Coronary artery (tissue), 2 donors: Measurements from ENCODE around the gene LPIN1.
A peak's percentile ranks its signal among the peaks of the same experiment; 100 is the strongest.

Experiments used
- DNase-seq: peaks from one replicate; pipeline ENCODE4 v3.0.0-alpha.2; 2017; ENCODE audit warnings: low spot score
- H3K27ac ChIP-seq, 2 donors: fragments of 200-600 bp; sonication (generic); one replicate each; pipeline ENCODE4 v1.5.1; 2016 to 2019
- H3K4me3 ChIP-seq: fragments of 200-600 bp; sonication (generic); 2 replicates; pipeline ENCODE4 v1.5.1; 2016; ENCODE audit warnings: mild to moderate bottlenecking, moderate library complexity
- TF ChIP-seq, protein P1 (sequence below): fragments of 200-600 bp; sonication (generic); IDR thresholded peaks from one replicate; pipeline ENCODE4 v1.5.1; 2019; ENCODE audit warnings: antibody characterized with exemption

The LPIN1 gene

DNA sequence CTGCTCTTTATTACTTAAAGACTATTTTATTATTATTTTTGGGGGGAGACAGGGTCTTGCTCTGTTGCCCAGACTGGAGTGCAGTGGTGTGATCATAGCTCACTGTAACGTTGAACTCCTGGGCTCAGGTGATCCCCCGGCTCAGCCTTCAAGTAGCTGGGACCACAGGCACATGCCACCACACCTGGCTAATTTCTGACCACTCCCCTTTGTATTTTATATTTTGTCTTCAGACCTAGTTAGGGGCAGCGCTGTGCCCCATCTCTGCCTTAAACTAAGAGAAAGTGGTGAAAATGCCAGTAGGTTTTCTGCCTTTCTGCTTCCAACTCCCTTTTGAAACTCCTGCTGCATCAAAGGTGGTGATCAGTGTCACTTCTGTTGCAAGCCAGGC is 82.5 kb downstream of the LPIN1 start:
- peak overlapping the region; percentile 5 to 62 for H3K27ac ChIP-seq
- H3K4me3 ChIP-seq, result no peak overlapping the region
- no peak for DNase-seq
- TF ChIP-seq, protein P1, sequence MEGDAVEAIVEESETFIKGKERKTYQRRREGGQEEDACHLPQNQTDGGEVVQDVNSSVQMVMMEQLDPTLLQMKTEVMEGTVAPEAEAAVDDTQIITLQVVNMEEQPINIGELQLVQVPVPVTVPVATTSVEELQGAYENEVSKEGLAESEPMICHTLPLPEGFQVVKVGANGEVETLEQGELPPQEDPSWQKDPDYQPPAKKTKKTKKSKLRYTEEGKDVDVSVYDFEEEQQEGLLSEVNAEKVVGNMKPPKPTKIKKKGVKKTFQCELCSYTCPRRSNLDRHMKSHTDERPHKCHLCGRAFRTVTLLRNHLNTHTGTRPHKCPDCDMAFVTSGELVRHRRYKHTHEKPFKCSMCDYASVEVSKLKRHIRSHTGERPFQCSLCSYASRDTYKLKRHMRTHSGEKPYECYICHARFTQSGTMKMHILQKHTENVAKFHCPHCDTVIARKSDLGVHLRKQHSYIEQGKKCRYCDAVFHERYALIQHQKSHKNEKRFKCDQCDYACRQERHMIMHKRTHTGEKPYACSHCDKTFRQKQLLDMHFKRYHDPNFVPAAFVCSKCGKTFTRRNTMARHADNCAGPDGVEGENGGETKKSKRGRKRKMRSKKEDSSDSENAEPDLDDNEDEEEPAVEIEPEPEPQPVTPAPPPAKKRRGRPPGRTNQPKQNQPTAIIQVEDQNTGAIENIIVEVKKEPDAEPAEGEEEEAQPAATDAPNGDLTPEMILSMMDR, result no peak

DNA sequence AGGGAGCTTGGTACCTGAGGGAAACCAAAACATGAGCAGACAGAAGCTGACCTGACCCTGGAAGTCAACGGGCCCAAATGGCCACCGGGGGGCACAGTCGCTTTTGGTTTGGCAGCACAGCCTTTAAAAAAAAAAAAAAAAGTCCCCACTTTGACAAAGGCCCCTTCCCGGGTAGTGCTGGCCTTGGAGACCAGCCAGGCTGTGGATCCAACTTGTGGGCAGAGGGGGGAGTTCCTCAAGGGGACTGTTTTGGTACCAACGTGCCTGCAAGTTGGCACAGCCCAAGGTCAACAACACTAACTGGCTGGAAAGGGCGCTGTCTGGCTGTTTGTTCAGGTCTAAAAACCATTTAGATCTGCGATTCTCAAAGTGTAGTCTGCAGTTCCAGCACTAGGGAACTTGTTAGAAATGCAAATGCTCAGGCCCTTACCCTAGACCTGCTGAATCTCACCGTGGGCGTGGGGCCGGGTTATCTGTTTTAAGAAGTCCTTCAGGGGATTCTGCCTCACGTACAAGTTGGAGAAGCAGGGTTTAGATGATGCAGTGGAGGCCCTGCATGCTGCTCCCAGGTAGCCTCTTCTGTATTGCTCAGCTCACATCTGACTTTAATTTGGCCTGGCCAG is 83.0 kb downstream of the LPIN1 start:
- no peak for DNase-seq
- TF ChIP-seq, protein P1, result no peak
- Histone ChIP-seq H3K4me3 (peak overlapping the region; percentile 63), H3K27ac (peak overlapping the region; percentile 62 to 83)

DNA sequence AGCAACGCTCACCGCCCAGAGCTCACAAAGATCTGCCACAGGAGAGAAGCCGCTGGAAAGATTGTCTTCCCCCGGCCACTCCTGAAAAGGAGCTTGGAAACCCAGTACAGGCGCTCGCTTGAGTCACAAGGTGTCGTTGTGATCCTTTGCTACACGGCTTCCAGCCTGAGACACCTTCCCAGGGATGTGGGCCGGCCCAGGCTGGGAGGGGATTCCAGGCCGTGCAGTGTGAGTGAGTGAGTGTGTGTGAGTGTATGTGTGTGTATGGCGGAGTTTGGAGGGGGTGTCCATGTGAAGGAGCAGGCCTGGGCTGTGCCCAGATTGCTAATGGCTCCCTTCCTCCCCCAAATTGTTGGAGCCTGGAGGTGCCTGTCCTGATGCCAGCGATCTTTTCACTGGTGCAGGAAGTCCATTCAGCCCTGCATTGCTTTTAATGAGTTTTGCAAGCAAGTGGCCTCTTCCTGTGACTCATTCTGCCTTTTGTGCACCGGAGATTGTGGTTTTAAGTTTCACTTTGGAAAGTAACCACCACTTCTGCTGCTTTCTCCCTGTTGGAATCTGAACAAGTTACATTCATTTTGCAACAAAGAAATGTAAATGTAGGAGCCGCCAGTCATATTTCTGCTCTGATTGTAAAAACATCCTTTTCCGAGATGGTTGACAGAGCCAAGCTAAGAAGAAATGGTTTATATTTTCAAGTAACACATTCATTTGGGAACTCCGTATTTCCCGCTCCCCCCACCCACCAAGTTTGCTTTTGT is 83.7 kb downstream of the LPIN1 start:
- peak; percentile 83 for DNase-seq
- H3K4me3 ChIP-seq, result peak overlapping the region; percentile 63
- H3K27ac ChIP-seq, result peak overlapping the region; percentile 62 to 83
- TF ChIP-seq, protein P1, result no peak

DNA sequence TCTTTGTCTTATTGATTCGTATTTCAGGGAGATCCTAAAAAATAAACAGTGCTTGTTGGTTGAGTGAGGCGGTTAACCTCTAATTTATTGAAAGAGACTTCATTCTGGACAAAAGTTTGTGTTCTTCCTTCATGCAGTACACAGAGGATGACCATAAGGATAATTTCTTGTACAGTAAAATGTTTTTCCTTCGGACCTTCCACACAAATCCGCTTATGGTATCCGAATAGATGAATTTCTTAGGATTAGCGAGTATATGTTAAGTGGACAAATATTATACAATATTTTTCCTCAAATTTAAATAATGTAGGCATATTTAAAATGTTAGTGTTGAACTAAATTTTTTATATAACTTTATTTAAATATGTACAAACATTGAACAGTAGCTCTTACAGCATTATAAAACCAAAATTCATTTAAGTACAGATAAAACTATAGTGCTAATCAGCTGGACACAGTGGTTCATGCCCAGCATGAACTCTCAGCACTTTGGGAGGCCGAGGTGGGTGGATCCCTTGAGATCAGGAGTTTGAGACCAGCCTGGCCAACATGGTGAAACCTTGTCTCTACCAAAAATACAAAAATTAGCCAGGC is 84.4 kb downstream of the LPIN1 start:
- TF ChIP-seq, protein P1, result no peak
- Histone ChIP-seq H3K4me3 (peak overlapping the region; percentile 63), H3K27ac (peak overlapping the region; percentile 62 to 83)
- no peak for DNase-seq

DNA sequence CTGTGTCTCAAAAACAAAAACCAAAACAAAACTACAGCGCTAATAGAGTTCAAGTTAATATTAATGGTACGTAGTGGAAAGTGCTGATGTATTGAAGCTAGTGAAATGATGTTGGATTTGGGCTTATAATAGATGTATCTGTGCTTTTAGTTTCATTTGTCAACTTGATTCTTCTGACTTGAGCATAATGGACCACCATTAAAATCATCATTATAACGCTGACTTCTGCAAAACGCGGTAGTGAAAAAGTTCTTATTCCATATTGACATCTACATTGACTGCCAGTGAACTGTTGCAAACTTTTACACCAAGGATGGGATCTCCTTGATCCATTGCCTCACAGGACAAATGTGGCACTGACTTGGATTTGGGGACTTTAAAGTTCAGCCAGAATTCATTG is 85.0 kb downstream of the LPIN1 start:
- Histone ChIP-seq H3K27ac (no peak overlapping the region), H3K4me3 (no peak overlapping the region)
- no peak for DNase-seq
- TF ChIP-seq, protein P1, result no peak

DNA sequence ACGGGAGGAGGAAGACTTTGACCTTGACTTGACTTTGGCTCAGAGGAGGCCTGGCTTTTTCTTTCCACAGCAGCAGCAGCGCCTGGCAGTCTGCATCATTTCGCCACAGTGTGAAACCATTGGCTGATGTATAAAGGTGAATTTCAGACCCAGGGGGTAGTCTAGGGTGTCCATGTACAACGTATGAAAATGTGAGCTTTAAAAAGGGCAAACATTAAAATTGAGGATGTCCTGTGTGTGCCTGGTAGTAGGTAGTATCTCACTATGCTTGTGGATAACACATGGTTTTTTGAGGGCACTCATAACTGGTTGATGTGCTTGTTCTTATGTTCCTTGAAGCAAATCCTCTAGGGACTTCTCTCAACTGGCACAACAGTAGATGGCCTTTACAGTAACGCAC is 86.1 kb downstream of the LPIN1 start:
- Histone ChIP-seq H3K4me3 (no peak overlapping the region), H3K27ac (no peak overlapping the region)
- DNase-seq, result no peak
- TF ChIP-seq, protein P1, result no peak
